Duodenal mucosa (tissue), 2 donors: Measurements from ENCODE around the gene WDR18.

Experiments
- H3K27ac ChIP-seq: one replicate; pipeline ENCODE4 v1.7.0; 2013; ENCODE audit warnings: low read depth, low read length
- H3K27me3 ChIP-seq, 2 donors: one replicate each; pipeline ENCODE4 v1.7.0; 2013; ENCODE audit warnings: low read length in 2 of 2, control low read depth in 1 of 2; ENCODE audit not compliant: insufficient read depth in 2 of 2, control insufficient read depth in 1 of 2
- H3K36me3 ChIP-seq, 2 donors: one replicate each; pipeline ENCODE4 v1.7.0; 2013; ENCODE audit warnings: low read length in 2 of 2, control low read depth in 1 of 2; ENCODE audit not compliant: insufficient read depth in 2 of 2, control insufficient read depth in 1 of 2
- H3K4me1 ChIP-seq, 2 donors: one replicate each; pipeline ENCODE4 v1.7.0; 2013; ENCODE audit warnings: low read length in 2 of 2, control low read depth in 1 of 2; ENCODE audit not compliant: insufficient read depth in 2 of 2, control insufficient read depth in 1 of 2
- H3K4me3 ChIP-seq, 2 donors: one replicate each; pipeline ENCODE4 v1.7.0; 2013; ENCODE audit warnings: low read length in 2 of 2, low read depth in 1 of 2
- H3K9ac ChIP-seq, 2 donors: one replicate each; pipeline ENCODE4 v1.7.0; 2013; ENCODE audit warnings: low read length in 2 of 2, low read depth in 1 of 2
- H3K9me3 ChIP-seq, 2 donors: one replicate each; pipeline ENCODE4 v1.7.0; 2013; ENCODE audit warnings: low read length in 2 of 2, control low read depth in 1 of 2; ENCODE audit not compliant: control insufficient read depth in 1 of 2

WDR18 gene

GRCh38 chr19:999379-999719 lies 15.2 kb downstream of the WDR18 start:
- no peak overlapping the region for H3K9ac ChIP-seq
- no peak overlapping the region for H3K4me3 ChIP-seq
- H3K9me3 ChIP-seq: no peaks in the 10 kb centered on the region
- H3K36me3 ChIP-seq: no peaks in the 10 kb centered on the region
- peaks cover 51 to 60% of the 10 kb centered on the region in 2 donors for H3K27me3 ChIP-seq
- H3K27ac ChIP-seq: no peak overlapping the region
- no peaks in the 10 kb centered on the region for H3K4me1 ChIP-seq

GRCh38 chr19:1000095-1000494 lies 15.9 kb downstream of the WDR18 start, which contains the start of gene GRIN3B:
Gene GRIN3B, plus strand, starts transcription at chr19:1000419. Its CDS starts 19 bp downstream, at chr19:1000438.
- Histone ChIP-seq H3K4me3 (no peak within 1 kb of the TSS), H3K27me3 (peaks cover 51 to 64% of the 10 kb centered on the region in 2 donors), H3K9me3 (no peaks in the 10 kb centered on the region)

GRCh38 chr19:1000591-1001537 lies 16.7 kb downstream of the WDR18 start:
- Histone ChIP-seq H3K4me1 (no peaks in the 10 kb centered on the region), H3K4me3 (no peak overlapping the region), H3K9me3 (no peaks in the 10 kb centered on the region), H3K27ac (no peak overlapping the region), H3K36me3 (no peaks in the 10 kb centered on the region), H3K27me3 (peaks cover 44 to 56% of the 10 kb centered on the region in 2 donors), H3K9ac (no peak overlapping the region)

More at GRCh38 chr19:1000095-1000494, 15.9 kb downstream of the WDR18 start, which contains the start of gene GRIN3B:
- Histone ChIP-seq H3K4me1 (no peaks in the 10 kb centered on the region), H3K36me3 (no peaks in the 10 kb centered on the region), H3K27ac (no peak within 1 kb of the TSS), H3K9ac (no peak within 1 kb of the TSS)

- Histone ChIP-seq H3K4me3 (no peak overlapping the region), H3K36me3 (no peaks in the 10 kb centered on the region), H3K9me3 (no peaks in the 10 kb centered on the region), H3K27me3 (peaks cover 36 to 49% of the 10 kb centered on the region in 2 donors), H3K4me1 (no peaks in the 10 kb centered on the region), H3K27ac (no peak overlapping the region), H3K9ac (no peak overlapping the region)
Observed at GRCh38 chr19:1001538-1002166, 17.5 kb downstream of the WDR18 start.

DNA sequence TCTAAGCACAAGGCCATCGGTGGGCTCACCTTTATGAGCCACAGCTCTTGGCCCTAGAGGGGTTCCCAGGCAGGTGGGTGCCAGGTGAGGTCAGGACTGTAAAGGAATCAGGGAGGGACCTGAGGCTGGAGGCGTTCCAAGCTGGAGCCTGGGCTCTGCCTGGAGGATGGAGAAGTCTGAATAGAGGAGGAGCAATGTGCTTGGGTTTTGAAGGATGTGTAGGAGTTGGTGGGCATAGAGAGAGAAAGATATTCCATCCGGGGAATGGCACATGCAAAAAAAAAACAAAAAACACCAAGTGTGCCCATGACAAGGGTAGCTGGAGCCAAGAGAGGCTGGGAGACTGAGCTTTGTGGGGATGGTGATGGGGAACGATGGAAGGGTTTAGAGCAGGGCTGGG lies 18.5 kb downstream of the WDR18 start:
- Histone ChIP-seq H3K9me3 (no peaks in the 10 kb centered on the region), H3K4me3 (no peak overlapping the region), H3K9ac (no peak overlapping the region), H3K4me1 (no peaks in the 10 kb centered on the region), H3K27ac (no peak overlapping the region), H3K36me3 (no peaks in the 10 kb centered on the region), H3K27me3 (peaks cover 29 to 42% of the 10 kb centered on the region in 2 donors)

GRCh38 chr19:1003283-1003682 lies 19.1 kb downstream of the WDR18 start:
- Histone ChIP-seq H3K36me3 (no peaks in the 10 kb centered on the region), H3K27me3 (peaks cover 23 to 35% of the 10 kb centered on the region in 2 donors), H3K9ac (no peak overlapping the region), H3K4me1 (no peaks in the 10 kb centered on the region), H3K9me3 (no peaks in the 10 kb centered on the region), H3K27ac (no peak overlapping the region), H3K4me3 (no peak overlapping the region)

DNA sequence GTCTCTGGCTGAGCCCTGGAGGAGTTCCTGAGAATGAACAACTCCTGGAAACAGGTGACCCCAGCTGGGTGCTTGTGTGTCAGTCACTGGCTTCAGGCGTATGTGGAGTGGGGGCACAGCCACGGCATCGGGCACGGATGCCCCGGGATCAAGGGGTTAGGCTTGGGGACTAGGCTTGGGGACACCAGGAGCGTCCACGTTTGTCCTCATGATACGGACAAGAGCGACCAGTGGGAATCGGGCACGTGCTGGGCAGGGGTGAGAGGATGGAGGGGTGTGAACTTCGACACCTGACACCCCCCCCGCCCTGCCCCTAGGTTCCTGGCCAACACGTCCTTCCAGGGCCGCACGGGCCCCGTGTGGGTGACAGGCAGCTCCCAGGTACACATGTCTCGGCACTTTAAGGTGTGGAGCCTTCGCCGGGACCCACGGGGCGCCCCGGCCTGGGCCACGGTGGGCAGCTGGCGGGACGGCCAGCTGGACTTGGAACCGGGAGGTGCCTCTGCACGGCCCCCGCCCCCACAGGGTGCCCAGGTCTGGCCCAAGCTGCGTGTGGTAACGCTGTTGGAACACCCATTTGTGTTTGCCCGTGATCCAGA lies 20.2 kb downstream of the WDR18 start:
- Histone ChIP-seq H3K27ac (no peak overlapping the region), H3K9me3 (no peaks in the 10 kb centered on the region), H3K36me3 (no peaks in the 10 kb centered on the region), H3K9ac (no peak overlapping the region), H3K4me1 (no peaks in the 10 kb centered on the region), H3K27me3 (peaks cover 12 to 25% of the 10 kb centered on the region in 2 donors), H3K4me3 (no peak overlapping the region)

DNA sequence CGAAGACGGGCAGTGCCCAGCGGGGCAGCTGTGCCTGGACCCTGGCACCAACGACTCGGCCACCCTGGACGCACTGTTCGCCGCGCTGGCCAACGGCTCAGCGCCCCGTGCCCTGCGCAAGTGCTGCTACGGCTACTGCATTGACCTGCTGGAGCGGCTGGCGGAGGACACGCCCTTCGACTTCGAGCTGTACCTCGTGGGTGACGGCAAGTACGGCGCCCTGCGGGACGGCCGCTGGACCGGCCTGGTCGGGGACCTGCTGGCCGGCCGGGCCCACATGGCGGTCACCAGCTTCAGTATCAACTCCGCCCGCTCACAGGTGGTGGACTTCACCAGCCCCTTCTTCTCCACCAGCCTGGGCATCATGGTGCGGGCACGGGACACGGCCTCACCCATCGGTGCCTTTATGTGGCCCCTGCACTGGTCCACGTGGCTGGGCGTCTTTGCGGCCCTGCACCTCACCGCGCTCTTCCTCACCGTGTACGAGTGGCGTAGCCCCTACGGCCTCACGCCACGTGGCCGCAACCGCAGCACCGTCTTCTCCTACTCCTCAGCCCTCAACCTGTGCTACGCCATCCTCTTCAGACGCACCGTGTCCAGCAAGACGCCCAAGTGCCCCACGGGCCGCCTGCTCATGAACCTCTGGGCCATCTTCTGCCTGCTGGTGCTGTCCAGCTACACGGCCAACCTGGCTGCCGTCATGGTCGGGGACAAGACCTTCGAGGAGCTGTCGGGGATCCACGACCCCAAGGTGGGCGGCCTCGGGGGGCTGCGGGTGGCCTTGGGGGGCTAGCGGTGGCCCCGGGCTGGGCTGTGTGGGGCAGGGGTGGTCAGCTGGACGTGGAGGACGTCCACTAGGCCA lies 20.9 kb downstream of the WDR18 start:
- H3K27me3 ChIP-seq: peaks cover 10 to 22% of the 10 kb centered on the region in 2 donors
- H3K4me1 ChIP-seq: no peaks in the 10 kb centered on the region
- no peak overlapping the region for H3K9ac ChIP-seq
- no peak overlapping the region for H3K27ac ChIP-seq
- H3K9me3 ChIP-seq: no peaks in the 10 kb centered on the region
- H3K4me3 ChIP-seq: no peak overlapping the region
- peaks cover 0 to 6% of the 10 kb centered on the region in 2 donors for H3K36me3 ChIP-seq

GRCh38 chr19:1006711-1007398 lies 22.7 kb downstream of the WDR18 start:
- H3K9me3 ChIP-seq: no peaks in the 10 kb centered on the region
- H3K9ac ChIP-seq: no peak overlapping the region
- no peak overlapping the region for H3K4me3 ChIP-seq
- no peak overlapping the region for H3K27ac ChIP-seq
- peaks cover 0 to 16% of the 10 kb centered on the region in 2 donors for H3K36me3 ChIP-seq
- H3K4me1 ChIP-seq: no peaks in the 10 kb centered on the region
- peaks cover 0 to 12% of the 10 kb centered on the region in 2 donors for H3K27me3 ChIP-seq
